HG03342 (cell line): ENCODE results near the gene ZMIZ2.
"Not testable (repeated sequence)": the region's sequence is repeated elsewhere in the genome, so short reads cannot be mapped to it uniquely, and the experiment has no call there.

ENCODE experiments used
- ATAC-seq: cut with Tn5 transposase; IDR thresholded peaks from one replicate; pipeline ENCODE4 v1.9.1; 2021; ENCODE audit warnings: mild to moderate bottlenecking, moderate library complexity; ENCODE audit not compliant: unreplicated experiment

Gene ZMIZ2

DNA sequence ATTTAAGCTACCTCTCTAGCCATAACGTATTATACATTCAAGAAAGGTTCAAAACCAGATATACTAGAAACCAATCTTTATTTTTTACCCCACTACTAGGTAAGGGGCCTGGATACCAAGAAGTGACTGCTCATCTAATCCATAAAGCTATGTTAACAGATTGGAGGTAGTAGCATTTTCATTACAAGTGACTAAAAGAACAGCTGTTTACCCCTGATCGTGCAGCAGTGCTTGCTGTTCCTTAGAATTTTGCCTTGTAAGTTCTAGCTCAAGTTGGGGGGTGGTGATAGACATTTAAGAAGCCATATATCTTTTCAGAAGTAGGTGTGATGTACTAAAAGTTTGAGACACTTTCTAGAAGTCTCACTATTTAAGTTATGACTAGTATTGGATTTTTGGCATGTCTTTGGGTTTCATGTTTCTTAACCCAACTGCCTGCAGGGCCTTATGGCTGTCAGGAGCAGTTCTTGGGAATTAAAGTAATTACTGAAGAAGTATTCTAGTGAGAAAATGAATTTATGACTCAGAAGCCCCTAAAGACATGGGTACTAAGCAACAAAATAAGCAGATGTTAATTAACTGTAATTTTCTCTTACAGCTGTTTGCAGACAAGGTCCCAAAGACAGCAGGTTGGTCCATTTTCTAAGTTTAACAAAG, 50.1 kb downstream of the ZMIZ2 start:
- ATAC-seq: no peak

DNA sequence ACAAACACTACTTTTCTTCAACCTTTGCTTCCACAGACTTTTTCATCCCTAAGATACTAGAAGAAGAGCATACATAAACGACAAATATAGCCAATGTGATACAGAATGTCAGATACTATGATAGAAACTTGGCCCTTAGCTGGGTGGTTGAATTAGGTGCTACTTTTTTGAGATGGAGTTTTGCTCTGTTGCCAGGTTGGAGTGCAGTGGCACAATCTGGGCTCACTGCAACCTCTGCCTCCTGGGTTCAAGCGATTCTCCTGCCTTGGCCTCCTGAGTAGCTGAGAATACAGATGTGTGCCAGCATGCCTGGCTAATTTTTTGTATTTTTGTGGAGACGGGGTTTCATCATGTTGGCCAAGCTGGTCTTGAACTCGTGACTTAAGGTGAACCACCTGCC, 51.3 kb downstream of the ZMIZ2 start:
- ATAC-seq: no peak

DNA sequence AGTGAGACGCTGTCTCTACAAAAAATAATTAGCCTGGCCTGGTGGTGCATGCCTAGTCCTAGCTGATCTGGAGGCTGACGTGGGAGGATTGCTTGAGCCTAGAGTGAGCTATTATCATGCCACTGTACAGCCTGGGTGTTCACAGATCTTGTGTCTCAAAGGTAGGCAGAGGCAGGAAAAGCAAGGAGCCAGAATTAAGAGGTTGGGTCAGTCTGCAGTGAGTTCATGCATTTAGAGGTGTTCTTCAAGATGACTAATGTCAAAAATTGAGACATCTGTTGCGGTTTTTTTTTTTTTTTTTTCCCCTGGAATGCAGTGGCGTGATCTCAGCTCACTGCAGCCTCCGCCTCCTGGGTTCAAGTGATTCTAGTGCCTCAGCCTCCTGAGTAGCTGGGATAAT, 53.2 kb downstream of the ZMIZ2 start:
- no peak for ATAC-seq

DNA sequence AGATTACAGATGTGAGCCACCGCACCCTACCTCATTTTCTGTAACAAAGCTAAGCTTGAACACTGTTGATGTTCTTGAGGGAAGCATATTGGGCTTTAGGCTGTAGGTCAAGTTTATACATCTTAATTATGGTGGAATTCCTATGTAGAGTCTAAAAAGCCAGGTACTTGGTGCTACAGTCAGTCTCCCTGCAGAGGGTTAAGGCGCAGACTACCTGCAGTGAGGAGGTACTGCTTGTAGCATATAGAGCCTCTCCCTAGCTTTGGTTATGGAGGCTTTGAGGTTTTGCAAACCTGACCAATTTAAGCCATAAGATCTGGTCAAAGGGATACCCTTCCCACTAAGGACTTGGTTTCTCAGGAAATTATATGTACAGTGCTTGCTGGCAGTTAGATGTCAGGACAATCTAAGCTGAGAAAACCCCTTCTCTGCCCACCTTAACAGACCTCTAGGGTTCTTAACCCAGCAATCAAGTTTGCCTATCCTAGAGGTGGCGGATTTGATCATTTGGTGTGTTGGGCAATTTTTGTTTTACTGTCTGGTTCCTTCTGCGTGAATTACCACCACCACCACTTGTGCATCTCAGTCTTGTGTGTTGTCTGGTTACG, 53.9 kb downstream of the ZMIZ2 start:
- ATAC-seq: no peak

DNA sequence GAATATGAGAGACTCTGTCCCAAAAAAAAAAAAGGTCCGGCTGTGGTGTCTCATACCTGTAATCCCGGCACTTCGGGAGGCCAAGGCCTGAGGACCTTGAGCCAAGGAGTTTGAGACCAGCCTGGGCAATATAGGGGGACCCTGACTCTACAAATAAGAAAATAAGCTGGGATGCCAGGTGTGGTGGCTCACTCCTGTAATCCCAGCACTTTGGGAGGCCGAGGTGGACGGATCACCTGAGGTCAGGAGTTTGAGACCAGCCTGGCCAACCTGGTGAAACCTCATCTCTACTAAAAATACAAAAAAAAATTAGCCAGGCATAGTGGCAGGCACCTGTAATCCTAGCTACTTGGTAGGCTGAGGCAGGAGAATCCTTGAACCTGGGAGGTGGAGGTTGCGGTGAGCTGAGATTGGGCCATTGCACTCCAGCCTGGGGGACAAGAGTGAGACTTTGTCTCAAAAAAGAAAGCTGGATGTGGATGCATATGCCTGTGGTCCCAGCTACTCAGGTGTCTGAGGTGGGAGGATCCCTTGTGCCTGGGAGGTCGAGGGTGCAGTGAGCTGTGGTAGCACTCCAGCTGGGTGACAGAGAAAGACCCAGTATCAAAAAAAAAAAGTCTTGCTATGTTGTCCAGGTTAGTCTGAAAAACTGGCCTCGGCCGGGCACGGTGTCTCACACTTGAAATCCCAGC, 55.3 kb downstream of the ZMIZ2 start:
- ATAC-seq: not testable (repeated sequence)

DNA sequence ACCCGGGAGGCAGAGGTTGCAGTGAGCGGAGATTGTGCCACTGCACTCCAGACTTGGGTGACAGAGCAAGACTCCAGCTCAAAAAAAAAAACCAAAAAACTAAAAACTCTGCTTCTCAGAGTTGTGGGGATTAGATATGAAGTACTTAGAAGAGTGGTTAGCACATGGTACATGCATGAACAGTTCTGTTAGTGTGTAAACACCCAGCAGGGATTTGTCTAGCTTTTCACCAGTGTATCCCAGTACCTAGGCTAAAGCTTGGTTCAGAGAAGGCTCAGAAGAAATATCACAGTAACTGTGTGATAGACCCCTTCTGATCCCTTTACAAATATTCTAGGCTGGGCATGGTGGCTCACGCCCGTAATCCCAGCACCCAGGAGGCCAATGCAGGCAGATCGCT, 57.3 kb downstream of the ZMIZ2 start:
- no peak for ATAC-seq

DNA sequence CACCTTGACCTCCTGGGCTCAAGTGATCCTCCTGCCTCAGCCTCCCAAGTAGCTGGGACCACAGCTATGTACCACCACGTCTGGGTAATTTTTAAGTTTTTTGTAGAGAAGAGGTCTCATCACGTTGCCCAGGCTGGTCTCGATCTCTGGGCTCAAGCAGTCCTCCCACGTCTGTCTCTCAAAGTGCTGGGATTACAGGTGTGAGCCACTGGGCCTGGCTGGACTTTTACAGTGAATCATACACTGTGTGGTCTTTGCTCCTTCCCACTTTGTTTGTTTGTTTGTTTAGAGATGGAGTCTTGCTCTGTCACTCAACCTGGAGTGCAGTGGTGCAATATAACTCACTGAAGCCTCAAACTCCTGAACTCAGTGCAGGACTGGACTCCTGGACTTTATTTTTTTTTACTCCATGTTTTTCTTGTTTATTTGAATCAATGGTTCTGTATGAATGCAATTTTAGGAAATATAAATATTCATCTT, 60.3 kb downstream of the ZMIZ2 start:
- no peak for ATAC-seq

DNA sequence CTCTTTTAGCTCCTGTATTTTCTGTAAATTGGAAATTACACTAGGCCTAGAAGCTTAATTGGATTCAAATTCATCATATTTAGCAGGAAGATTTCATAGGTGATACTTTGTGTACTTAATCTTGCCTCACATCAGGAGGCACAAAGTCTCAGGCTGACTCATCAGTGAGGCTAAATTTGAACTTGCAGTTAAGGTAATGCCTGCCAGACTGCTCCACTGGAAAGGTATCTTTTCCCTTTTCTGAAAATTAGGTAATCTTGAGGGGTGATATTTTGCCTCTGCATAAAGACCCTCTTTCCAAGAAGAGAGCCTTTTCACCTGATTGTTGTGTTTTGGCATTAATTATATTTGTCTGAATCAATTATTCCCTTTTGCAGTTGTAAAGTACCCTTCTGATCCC, 62.4 kb downstream of the ZMIZ2 start:
- no peak for ATAC-seq

DNA sequence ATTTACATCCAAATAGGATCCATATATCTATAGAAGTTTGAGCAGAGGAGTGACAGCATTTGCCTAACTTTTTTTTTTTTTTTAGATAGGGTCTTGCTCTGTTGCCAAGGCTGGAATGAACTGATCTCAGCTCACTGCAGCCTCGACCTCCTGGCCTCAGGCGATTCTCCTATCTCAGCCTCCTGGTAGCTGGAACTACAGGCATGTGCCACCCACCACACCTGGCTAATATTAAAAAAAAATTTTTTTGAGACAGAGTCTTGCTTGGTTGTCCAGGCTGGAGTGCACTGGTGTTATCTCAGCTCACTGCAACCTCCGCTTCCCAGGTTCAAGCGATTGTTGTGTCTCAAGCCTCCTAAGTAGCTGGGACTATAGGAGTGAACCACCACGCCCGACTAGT, 62.9 kb downstream of the ZMIZ2 start:
- ATAC-seq: no peak

DNA sequence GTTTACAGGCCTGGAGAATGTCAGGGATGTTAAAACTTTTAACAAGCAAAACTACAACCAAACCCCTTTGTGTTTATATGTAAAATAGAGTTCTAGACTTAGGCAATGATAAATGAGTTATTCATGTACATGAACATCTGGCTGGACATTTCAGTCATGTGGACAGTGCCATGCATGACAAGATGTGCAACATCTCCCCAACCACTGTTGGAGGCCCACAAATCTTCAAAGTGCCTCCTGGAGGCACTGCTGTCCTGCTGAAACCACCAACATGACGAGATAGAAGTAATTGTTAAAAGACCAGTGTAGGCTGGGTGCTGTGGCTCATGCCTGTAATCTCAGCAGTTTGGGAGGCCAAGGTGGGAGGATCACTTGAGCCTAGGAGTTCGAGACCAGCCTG, 66.3 kb downstream of the ZMIZ2 start:
- no peak for ATAC-seq

DNA sequence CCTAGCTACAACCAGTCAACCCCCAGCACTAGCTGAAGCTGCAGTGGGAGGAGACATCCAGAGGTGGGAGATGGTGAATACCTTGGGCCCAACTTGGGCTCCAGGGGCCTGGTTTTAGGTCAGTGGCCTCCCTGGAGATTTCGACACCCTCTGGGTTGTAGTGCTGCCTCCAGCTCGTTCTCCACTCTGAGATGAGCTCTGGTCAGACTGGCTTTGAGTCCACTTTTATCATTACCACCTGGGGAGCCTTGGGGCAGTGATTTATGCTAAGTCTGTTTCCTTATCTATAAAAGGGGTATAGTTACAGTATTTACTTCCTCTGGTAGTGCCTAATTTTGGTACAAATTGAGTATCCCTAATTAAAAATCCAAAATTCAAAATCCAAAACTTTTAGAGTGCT, 70.6 kb downstream of the ZMIZ2 start:
- no peak for ATAC-seq
